Hypothalamus (tissue), 51 donors: ENCODE data around the gene UBR3.
"Not testable (repeated sequence)": the region's sequence is repeated elsewhere in the genome, so short reads cannot be mapped to it uniquely, and the experiment has no call there.

ENCODE experiments used
- DNase-seq, 51 donors: peaks; one replicate each; lab custom pipeline; 2025; lab: John Stamatoyannopoulos, UW

UBR3 gene

GRCh38 chr2:169865492-169865891, 38.2 kb downstream of the UBR3 start:
- no peak for DNase-seq

DNA sequence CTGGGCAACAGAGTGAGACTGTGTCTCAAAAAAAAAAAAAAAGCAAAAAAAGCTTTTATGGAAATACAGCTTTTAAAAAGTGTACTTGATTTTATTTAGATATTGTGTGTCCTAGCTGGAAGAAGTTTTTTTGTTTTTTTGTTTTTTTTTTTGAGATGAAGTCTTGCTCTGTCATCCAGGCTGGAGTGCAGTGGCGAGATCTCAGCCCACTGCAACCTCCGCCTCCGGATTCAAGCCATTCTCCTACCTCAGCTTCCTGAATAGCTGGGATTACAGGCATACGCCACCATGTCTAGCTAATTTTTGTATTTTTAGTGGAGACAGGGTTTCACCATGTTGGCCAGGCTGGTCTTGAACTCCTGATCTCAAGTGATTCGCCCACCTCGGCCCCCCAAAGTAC, 39.0 kb downstream of the UBR3 start:
- not testable (repeated sequence) for DNase-seq

DNA sequence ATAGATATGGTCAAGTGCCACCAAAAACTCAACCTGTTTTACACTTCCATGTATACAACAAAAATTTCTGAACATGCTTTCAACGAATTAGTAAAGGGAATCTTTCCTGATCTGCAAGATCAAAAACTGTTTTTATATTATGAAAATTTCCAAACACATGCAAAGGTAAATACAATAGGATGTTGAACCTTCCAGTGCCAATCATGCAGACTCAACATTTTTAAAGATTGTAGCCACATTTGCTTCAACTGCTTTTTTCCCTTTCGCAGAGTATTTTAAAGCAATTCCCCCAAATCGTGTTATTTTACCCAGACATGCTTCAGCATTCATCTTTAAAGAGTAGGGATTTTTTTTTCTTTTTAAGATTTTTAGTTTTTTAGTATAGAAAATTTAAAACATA, 40.3 kb downstream of the UBR3 start:
- no peak for DNase-seq

- no peak for DNase-seq
Measured at GRCh38 chr2:169868951-169869350, 41.7 kb downstream of the UBR3 start.

DNA sequence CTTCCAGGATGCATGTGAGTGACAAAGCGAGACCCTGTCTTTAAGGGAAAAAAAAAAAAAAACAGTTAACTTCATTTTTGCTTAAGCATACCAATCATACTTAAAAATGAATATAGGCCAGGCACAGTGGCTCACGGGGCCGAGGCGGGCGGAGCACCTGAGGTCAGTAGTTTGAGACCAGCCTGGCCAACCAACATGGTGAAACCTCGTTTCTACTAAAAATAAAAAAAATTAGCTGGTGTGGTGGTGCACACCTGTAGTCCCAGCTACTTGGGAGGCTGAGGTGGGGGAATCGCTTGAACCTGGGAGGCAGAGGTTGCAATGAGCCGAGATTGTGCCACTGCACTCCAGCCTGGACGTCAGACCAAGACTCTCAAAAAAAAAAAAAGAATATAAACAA, 44.1 kb downstream of the UBR3 start:
- DNase-seq: not testable (repeated sequence)

GRCh38 chr2:169871994-169872393, 44.7 kb downstream of the UBR3 start:
- no peak for DNase-seq

DNA sequence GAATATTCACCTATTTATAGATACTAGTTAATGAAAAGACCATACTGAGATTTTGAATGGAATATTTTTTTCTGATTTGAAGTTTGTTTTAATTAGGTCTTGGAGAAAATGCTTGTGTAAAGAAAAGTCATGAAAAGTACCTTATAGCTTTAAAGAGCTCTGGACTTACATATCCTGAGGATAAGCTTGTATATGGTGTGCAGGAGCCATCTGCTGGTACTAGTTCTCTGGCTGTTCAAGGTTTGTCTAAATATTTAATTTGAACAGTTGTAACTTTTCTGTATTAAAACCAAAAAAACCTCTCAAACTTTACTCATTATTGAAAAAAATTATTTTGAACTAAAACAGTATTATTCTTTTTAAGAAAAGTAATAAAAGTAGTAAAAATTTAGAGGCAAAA, 50.1 kb downstream of the UBR3 start:
- DNase-seq: peak in 4 of 51 donors; percentile 1 to 13 (median 4)

GRCh38 chr2:169887120-169887519, 59.9 kb downstream of the UBR3 start:
- DNase-seq: no peak

DNA sequence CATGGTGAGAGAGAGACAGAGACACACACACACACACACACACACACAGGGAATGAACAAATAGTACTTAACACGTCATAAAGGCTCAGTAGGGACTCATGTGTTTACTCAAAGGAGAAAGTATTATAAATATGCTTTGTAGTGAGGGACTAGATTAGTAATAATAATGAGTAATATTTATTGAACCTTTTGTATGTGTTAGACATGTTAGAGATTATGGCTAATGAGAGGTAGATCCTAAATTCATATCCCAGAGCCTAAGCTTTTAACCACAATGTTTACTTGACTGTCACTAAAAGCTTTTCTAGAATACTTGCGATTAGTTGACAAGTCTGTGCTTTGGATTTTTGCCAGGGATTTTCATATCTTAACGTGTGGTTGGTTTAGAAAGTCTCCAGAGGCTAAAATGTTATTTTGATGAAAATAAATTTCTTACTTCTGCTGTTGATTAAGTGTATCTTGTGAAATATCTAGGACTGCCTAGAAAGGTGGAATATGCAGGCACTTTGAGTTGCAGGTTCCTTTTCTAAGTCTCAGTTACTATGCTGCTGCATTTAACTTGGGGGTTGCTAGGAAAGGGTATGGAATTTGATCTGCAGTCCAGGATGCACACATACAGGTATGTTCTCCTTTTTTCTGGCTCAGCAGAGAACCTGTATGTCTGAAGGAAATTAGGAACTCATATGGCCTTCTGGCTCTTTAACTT, 64.5 kb downstream of the UBR3 start:
- no peak for DNase-seq

- DNase-seq: no peak
Measured at GRCh38 chr2:169892951-169893350, 65.7 kb downstream of the UBR3 start.

DNA sequence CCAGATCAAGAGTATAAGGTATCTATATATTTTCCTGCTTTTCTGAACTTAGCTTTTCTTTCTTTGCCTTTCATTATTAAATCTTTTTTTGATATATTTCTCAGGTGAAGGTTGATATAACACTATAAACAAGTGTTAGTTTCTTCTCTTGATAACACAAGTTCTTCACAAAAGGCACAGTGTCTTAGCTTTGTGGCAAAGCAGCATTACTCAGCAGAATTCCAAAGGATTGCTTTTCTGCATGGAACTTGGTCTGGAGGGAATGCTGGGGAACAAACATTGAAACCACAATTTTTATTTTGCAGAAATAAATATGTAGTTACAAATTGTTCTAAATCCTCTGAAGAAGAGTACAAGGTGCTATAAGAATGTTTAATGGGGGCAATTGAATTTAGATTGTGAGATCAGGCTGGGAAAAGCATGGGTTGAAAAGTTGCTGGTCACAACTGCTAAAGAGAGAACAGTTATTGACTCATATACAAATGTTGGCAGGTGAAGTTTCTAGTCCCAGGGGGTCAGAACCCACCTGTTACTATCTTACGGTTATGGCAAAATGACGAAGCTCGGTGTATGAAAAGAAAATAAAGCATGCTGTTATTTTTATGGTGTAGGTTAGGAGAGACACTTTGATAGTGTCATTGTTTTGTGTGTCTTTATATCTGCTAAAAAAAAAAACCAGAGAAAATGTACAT, 68.2 kb downstream of the UBR3 start:
- no peak for DNase-seq

DNA sequence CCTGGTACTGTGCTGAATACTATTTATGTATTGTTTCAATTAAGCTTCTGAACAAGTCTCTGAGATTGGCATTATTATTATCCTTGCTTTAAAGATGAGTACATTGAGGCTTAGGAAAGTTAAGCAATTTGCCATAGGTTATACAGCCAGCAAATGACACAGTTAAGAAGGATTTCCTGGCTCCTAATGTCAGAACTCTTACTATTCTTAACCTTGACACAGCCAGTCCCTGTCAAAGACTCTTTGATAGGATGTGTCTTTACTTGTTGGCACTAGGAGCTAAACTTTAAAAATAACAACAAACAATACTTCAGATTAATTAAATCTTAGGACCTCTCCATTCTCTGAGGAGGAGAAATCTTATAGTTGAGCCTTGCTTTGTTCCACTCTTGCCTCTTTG, 70.6 kb downstream of the UBR3 start:
- no peak for DNase-seq

DNA sequence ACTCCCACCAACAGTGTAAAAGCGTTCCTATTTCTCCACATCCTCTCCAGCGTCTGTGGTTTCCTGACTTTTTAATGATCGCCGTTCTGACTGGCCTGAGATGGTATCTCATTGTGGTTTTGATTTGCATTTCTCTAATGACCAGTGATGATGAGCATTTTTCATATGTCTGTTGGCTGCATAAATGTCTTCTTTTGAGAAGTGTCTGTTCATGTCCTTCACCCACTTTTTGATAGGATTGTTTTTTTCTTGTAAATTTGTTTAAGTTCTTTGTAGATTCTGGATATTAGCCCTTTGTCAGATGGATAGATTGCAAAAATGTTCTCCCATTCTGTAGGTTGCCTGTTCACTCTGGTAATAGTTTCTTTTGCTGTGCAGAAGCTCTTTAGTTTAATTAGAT, 72.8 kb downstream of the UBR3 start:
- DNase-seq: not testable (repeated sequence)

GRCh38 chr2:169900686-169901085, 73.4 kb downstream of the UBR3 start:
- DNase-seq: no peak

- DNase-seq: no peak
Measured at GRCh38 chr2:169906731-169907130, 79.5 kb downstream of the UBR3 start.

GRCh38 chr2:169909376-169909775, 82.1 kb downstream of the UBR3 start:
- no peak for DNase-seq

DNA sequence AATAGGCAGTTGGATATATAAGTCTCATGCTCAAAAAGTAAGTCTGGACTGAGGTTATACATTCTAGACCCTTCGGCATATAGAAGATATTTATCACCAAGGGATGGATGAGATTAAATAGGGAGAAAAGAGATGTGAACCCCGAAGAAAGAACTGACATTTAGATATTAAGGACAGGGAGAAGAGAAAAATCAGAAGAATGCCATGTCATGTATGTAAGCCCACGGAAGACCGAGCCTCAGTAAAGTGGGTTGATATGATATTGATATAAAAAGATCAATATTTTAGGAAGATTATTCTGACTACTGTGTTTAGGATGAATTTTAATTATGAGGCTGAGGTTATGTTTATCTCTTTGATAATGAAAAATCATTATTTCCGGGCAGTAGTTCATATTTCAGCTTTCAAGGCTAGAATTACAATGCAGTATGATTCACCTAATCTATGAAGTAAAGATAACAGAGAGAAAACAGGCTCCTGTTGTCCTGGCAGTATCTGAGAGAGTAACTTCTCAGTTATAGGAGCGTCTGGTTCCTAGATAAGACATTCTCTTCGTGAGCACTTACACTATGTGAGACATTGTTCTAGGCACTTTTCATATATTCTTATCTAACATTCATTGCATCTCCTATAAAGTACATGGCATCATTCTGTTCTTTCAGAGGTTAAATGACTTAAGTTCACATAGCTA, 83.0 kb downstream of the UBR3 start:
- no peak for DNase-seq

GRCh38 chr2:169911119-169911518, 83.9 kb downstream of the UBR3 start:
- no peak for DNase-seq

- no peak for DNase-seq
Measured at GRCh38 chr2:169916623-169917022, 89.4 kb downstream of the UBR3 start.

- DNase-seq: no peak
Measured at GRCh38 chr2:169923977-169924376, 96.7 kb downstream of the UBR3 start.

DNA sequence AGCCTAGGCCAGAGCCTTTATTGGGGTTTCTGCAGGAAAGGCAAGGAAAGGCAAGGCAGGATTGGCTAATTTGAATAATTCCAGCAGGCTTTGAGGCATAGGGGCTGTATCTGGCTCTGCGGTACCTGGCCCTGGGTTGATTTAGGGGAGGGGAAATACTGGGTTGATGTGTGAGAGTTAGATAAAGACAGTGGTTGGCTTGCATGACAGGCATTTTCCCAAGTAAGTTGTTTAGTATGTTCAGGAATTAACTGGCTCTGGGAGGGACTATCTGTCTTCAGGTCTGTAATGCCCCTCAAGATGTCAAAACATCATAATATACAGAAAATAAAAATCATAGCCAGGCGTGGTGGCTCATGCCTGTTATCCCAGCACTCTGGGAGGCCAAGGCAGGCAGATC, 98.7 kb downstream of the UBR3 start:
- DNase-seq: no peak

DNA sequence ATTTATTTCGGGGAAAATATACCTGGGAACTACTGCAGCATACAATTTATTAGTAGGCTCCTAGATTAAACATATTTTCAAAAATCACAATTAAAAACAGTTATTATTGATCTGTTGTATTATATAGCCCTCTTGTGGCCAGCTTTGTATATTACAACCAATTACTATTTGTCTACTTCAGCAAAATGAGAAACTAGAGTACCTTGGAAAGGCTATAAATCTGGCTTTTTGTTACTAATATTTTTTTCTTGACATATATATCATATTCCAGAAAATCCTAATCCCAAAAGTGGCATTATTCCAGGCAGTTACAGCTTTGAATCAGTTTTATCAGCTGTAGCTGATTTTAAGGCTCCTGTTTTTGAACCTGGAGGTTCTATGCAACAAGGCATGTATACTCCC, 101.2 kb downstream of the UBR3 start:
- peak in 1 of 51 donors; percentile 39 for DNase-seq
